ENCODE results near the gene CAV3. TPM values are rescaled to one million over a fixed set of nuclear protein-coding genes. Genes with fewer than 3 reads are reported as not detected.

The CAV3 gene
- total and polyA plus RNA-seq, 2 experiments from 2014 or later = not detected

DNA sequence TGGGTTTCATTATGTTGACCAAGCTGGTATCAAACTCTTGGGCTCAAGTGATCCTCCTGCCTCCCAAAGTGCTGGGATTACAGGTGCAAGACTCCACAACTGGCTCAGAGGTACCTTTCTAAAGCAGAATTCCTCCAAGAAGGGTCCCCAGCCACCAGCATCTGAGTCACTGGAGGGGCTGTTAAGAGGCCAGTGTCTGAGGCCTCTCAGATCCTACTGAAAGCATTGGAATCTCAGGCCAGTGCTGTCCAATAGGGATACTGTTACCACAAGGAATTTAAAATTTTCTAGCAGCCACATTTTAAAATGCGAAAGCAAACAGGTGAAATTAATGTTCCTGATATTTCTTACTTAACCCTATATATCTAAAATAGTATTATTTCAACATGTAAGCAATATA is 1.3 kb downstream of the CAV3 start (continued):
- TF ChIP-seq, protein P1, sequence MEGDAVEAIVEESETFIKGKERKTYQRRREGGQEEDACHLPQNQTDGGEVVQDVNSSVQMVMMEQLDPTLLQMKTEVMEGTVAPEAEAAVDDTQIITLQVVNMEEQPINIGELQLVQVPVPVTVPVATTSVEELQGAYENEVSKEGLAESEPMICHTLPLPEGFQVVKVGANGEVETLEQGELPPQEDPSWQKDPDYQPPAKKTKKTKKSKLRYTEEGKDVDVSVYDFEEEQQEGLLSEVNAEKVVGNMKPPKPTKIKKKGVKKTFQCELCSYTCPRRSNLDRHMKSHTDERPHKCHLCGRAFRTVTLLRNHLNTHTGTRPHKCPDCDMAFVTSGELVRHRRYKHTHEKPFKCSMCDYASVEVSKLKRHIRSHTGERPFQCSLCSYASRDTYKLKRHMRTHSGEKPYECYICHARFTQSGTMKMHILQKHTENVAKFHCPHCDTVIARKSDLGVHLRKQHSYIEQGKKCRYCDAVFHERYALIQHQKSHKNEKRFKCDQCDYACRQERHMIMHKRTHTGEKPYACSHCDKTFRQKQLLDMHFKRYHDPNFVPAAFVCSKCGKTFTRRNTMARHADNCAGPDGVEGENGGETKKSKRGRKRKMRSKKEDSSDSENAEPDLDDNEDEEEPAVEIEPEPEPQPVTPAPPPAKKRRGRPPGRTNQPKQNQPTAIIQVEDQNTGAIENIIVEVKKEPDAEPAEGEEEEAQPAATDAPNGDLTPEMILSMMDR (conservative IDR thresholded peaks at IDR 0.05; ENCODE audit: low read depth in 2 of 2) = no peak
- TF ChIP-seq, protein P2, sequence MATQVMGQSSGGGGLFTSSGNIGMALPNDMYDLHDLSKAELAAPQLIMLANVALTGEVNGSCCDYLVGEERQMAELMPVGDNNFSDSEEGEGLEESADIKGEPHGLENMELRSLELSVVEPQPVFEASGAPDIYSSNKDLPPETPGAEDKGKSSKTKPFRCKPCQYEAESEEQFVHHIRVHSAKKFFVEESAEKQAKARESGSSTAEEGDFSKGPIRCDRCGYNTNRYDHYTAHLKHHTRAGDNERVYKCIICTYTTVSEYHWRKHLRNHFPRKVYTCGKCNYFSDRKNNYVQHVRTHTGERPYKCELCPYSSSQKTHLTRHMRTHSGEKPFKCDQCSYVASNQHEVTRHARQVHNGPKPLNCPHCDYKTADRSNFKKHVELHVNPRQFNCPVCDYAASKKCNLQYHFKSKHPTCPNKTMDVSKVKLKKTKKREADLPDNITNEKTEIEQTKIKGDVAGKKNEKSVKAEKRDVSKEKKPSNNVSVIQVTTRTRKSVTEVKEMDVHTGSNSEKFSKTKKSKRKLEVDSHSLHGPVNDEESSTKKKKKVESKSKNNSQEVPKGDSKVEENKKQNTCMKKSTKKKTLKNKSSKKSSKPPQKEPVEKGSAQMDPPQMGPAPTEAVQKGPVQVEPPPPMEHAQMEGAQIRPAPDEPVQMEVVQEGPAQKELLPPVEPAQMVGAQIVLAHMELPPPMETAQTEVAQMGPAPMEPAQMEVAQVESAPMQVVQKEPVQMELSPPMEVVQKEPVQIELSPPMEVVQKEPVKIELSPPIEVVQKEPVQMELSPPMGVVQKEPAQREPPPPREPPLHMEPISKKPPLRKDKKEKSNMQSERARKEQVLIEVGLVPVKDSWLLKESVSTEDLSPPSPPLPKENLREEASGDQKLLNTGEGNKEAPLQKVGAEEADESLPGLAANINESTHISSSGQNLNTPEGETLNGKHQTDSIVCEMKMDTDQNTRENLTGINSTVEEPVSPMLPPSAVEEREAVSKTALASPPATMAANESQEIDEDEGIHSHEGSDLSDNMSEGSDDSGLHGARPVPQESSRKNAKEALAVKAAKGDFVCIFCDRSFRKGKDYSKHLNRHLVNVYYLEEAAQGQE (IDR thresholded peaks at IDR 0.05; ENCODE audit: unreplicated experiment) = no peak
- no peak for TF ChIP-seq JUNB (IDR thresholded peaks at IDR 0.05; ENCODE audit: unreplicated experiment)
- no peak for TF ChIP-seq ZNF114 (CRISPR knock-in tag; IDR thresholded peaks at IDR 0.05)
- TF ChIP-seq EZH2phosphoT487 (IDR thresholded peaks at IDR 0.05; ENCODE audit: unreplicated experiment) = no peak
- no peak for TF ChIP-seq NANOG (IDR thresholded peaks at IDR 0.05; ENCODE audit: borderline replicate concordance)
- no peak for TF ChIP-seq STAT1 (IDR thresholded peaks at IDR 0.05; ENCODE audit: unreplicated experiment)
- no peak for TF ChIP-seq CREB1 (CRISPR knock-in tag; IDR thresholded peaks at IDR 0.05; ENCODE audit: low read depth)

DNA sequence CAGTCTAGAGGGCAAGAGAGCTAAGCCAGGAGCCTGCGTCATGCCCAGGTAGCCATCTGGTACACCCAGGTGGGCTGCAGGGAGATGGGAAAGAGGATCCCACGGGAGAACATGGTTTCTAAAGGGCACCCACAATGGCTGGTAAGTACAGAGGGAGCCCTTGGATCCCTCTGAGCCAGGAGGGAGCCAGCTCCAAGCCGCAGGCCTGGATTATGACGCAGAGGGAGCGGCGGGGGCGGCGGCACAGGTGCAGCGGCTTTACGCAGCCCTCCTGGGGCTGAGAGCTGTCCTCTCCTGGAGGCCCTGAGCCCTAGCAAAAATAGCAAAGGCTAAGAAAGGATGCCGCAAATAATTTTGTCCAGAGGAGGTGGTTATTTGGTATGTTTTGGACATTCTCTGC is 2.8 kb downstream of the CAV3 start:
- Mint-ChIP-seq H3K36me3 (ENCODE audit: low read depth) (no peaks in the 10 kb centered on the region), H3K27ac (no peak overlapping the region), H3K4me3 (no peak overlapping the region), H3K9me3 (no peaks in the 10 kb centered on the region), H3K27me3 (ENCODE audit: insufficient read depth, low read depth, poor library complexity) (peaks cover 7% of the 10 kb centered on the region), H3K4me1 (peaks cover 15% of the 10 kb centered on the region)
- Histone ChIP-seq H3K4me1 (ENCODE audit: insufficient read depth) (peaks cover 14% of the 10 kb centered on the region), H3K4me3 (no peak overlapping the region), H4K20me1 (replicated peaks; ENCODE audit: insufficient read depth) (no peaks in the 10 kb centered on the region), H3K27me3 (ENCODE audit: insufficient read depth) (no peaks in the 10 kb centered on the region), H3K36me3 (ENCODE audit: insufficient read depth) (no peaks in the 10 kb centered on the region), H3K4me2 (no peak overlapping the region), H3K27ac (ENCODE audit: low read depth) (no peak overlapping the region), H3K9me2 (ENCODE audit: insufficient read depth) (no peaks in the 10 kb centered on the region), H3K79me2 (replicated peaks; ENCODE audit: insufficient read depth) (no peaks in the 10 kb centered on the region), H3F3A (replicated peaks; ENCODE audit: low read depth) (no peaks in the 10 kb centered on the region), H2AFZ (no peak overlapping the region)
- no peak for ATAC-seq
- DNase-seq (ENCODE audit: low spot score) = no peak
- TF ChIP-seq, protein P2 (IDR thresholded peaks at IDR 0.05; ENCODE audit: unreplicated experiment) = no peak
- no peak for TF ChIP-seq EZH2 (IDR thresholded peaks at IDR 0.05; ENCODE audit: low read depth, unreplicated experiment)
- TF ChIP-seq, protein P3, sequence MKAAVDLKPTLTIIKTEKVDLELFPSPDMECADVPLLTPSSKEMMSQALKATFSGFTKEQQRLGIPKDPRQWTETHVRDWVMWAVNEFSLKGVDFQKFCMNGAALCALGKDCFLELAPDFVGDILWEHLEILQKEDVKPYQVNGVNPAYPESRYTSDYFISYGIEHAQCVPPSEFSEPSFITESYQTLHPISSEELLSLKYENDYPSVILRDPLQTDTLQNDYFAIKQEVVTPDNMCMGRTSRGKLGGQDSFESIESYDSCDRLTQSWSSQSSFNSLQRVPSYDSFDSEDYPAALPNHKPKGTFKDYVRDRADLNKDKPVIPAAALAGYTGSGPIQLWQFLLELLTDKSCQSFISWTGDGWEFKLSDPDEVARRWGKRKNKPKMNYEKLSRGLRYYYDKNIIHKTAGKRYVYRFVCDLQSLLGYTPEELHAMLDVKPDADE (IDR thresholded peaks at IDR 0.05) = no peak
- TF ChIP-seq JUNB (IDR thresholded peaks at IDR 0.05; ENCODE audit: unreplicated experiment) = no peak
- TF ChIP-seq, protein P1 (conservative IDR thresholded peaks at IDR 0.05; ENCODE audit: low read depth in 2 of 2) = no peak
- TF ChIP-seq EZH2phosphoT487 (IDR thresholded peaks at IDR 0.05; ENCODE audit: unreplicated experiment) = no peak
- TF ChIP-seq ZNF331 (CRISPR knock-in tag; IDR thresholded peaks at IDR 0.05; ENCODE audit: low read depth) = no peak

Measured in GM23338 (cell line).